Measurements from ENCODE around the gene PIK3R4.

The PIK3R4 gene

DNA sequence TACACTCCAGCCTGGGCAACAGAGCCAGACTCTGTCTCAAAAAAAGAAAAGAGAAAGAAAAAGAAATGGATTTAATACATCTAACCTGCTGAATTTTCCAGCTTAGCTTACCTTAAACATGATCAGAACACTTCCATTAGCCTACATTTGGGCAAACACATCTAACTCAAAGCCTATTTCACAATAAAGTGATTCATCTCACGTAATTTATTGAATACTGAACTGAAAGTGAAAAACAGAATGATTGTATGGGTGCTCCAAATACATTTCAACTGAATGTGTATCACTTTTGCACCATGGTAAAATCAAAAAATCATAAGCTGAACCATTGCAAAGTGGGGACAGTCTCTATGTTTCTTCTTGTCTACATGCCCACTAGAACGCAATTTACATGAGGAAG is 9.0 kb downstream of the PIK3R4 start:
- Histone ChIP-seq H3K4me3 (ENCODE audit: low read depth, low read length) (no peak overlapping the region), H3K18ac (ENCODE audit: low read length) (no peak overlapping the region), H3K4me1 (ENCODE audit: control insufficient read depth in 1 of 2, insufficient read depth in 2 of 2, low read length in 2 of 2) (no peaks in the 10 kb centered on the region), H3K9ac (ENCODE audit: low read length) (no peak overlapping the region), H4K8ac (ENCODE audit: low read depth, low read length) (no peak overlapping the region), H3K79me2 (ENCODE audit: control insufficient read depth, insufficient read depth, low read length, poor library complexity) (no peaks in the 10 kb centered on the region), H3K14ac (ENCODE audit: low read length) (no peak overlapping the region), H2BK5ac (ENCODE audit: low read depth, low read length, poor library complexity) (no peak overlapping the region), H3K27me3 (ENCODE audit: insufficient read depth, low read length) (no peaks in the 10 kb centered on the region), H3K23ac (ENCODE audit: low read length) (no peak overlapping the region), H4K12ac (ENCODE audit: low read depth, low read length) (no peak overlapping the region), H2AK5ac (ENCODE audit: low read length) (no peak overlapping the region), H3K4me2 (ENCODE audit: low read length) (no peak overlapping the region), H2BK12ac (ENCODE audit: low read length) (no peak overlapping the region), H4K91ac (ENCODE audit: low read depth, low read length) (no peak overlapping the region), H3K36me3 (ENCODE audit: control insufficient read depth in 1 of 2, insufficient read depth in 2 of 2, low read length in 2 of 2) (peaks cover 2 to 13% of the 10 kb centered on the region in 2 experiments), H3K9me3 (ENCODE audit: insufficient read depth, low read depth, low read length) (no peaks in the 10 kb centered on the region), H3K79me1 (ENCODE audit: low read length) (no peaks in the 10 kb centered on the region), H3K4ac (ENCODE audit: low read depth, low read length) (no peak overlapping the region), H3K27ac (ENCODE audit: low read depth, low read length) (no peak overlapping the region), H2AFZ (ENCODE audit: insufficient read depth, low read length, poor library complexity) (no peak overlapping the region), H2BK120ac (ENCODE audit: insufficient read depth, low read length, poor library complexity) (no peak overlapping the region)
- WGBS (ENCODE audit: extremely low coverage, insufficient coverage, insufficient read length): no CpG with 5 or more reads among the region's 2 CpGs
- DNase-seq: no peak

DNA sequence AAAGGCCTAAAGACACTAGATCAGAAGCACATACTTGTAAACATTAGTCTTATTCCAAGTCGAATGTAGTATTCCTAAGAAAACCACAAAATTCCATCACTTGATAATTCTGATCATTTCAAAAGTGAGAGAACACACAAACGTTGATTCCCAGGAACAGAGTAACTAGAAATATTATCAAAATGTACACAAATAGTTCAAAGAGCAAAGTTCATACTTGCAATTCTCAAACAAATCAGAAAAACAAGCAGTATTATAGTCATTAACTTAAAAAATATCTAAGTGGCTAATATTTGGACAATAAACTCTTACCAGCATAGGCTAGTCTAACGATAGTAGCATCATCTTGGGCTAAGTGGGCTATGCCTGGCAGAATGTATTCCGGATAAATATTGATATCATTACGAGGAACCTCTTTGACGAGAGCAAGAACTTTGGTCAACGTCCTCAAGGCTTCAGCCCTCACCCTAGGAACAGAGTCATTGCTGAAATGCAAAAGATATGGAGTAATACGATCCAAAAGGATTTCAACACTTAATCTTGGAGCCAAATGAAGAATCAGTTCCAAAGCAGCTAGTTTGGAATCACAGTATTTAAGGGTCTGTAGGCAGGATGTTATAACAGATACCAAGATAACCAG is 13.3 kb downstream of the PIK3R4 start:
- DNase-seq: no peak
- no CpG with 5 or more reads among the region's 8 CpGs for WGBS (ENCODE audit: extremely low coverage, insufficient coverage, insufficient read length)
- no peak overlapping the region for H2BK5ac ChIP-seq (ENCODE audit: low read depth, low read length, poor library complexity)
- no peak overlapping the region for H4K8ac ChIP-seq (ENCODE audit: low read depth, low read length)
- no peak overlapping the region for H2BK120ac ChIP-seq (ENCODE audit: insufficient read depth, low read length, poor library complexity)
- no peaks in the 10 kb centered on the region for H3K79me2 ChIP-seq (ENCODE audit: control insufficient read depth, insufficient read depth, low read length, poor library complexity)
- no peaks in the 10 kb centered on the region for H3K9me3 ChIP-seq (ENCODE audit: insufficient read depth, low read depth, low read length)
- H3K36me3 ChIP-seq (ENCODE audit: control insufficient read depth in 1 of 2, insufficient read depth in 2 of 2, low read length in 2 of 2): peaks cover 0 to 10% of the 10 kb centered on the region in 2 experiments
- no peak overlapping the region for H2BK12ac ChIP-seq (ENCODE audit: low read length)
- H3K79me1 ChIP-seq (ENCODE audit: low read length): no peaks in the 10 kb centered on the region
- no peak overlapping the region for H3K9ac ChIP-seq (ENCODE audit: low read length)
- no peak overlapping the region for H3K4ac ChIP-seq (ENCODE audit: low read depth, low read length)
- no peak overlapping the region for H3K14ac ChIP-seq (ENCODE audit: low read length)
- no peaks in the 10 kb centered on the region for H3K4me1 ChIP-seq (ENCODE audit: control insufficient read depth in 1 of 2, insufficient read depth in 2 of 2, low read length in 2 of 2)
- H3K27ac ChIP-seq (ENCODE audit: low read depth, low read length): no peak overlapping the region
- no peak overlapping the region for H3K4me2 ChIP-seq (ENCODE audit: low read length)
- no peak overlapping the region for H4K91ac ChIP-seq (ENCODE audit: low read depth, low read length)
- H3K18ac ChIP-seq (ENCODE audit: low read length): no peak overlapping the region
- H3K4me3 ChIP-seq (ENCODE audit: low read depth, low read length): no peak overlapping the region
- no peak overlapping the region for H2AK5ac ChIP-seq (ENCODE audit: low read length)
- H4K12ac ChIP-seq (ENCODE audit: low read depth, low read length): no peak overlapping the region
- no peak overlapping the region for H2AFZ ChIP-seq (ENCODE audit: insufficient read depth, low read length, poor library complexity)
- H3K27me3 ChIP-seq (ENCODE audit: insufficient read depth, low read length): no peaks in the 10 kb centered on the region
- no peak overlapping the region for H3K23ac ChIP-seq (ENCODE audit: low read length)

DNA sequence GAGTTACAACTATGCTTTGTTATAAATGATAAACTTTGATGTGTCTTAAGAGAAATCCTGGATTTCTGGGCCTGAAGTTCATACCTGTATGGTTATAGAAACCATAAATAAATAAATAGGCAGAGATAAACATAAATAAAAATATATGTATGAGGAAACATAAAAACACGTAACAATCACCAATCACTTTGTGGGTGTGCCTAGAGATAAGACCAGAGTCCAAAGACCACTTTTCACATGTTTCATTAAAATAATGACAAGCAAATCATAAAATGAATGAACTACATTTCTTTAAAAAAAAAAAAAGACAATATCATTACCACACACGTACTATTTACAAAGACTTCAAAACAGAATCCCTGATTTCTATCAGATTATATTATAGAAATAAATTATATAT is 14.1 kb downstream of the PIK3R4 start:
- Histone ChIP-seq H3K27me3 (ENCODE audit: insufficient read depth, low read length) (no peaks in the 10 kb centered on the region), H3K18ac (ENCODE audit: low read length) (no peak overlapping the region), H3K79me1 (ENCODE audit: low read length) (no peaks in the 10 kb centered on the region), H3K9ac (ENCODE audit: low read length) (no peak overlapping the region), H3K4ac (ENCODE audit: low read depth, low read length) (no peak overlapping the region), H3K4me2 (ENCODE audit: low read length) (no peak overlapping the region), H3K9me3 (ENCODE audit: insufficient read depth, low read depth, low read length) (no peaks in the 10 kb centered on the region), H2BK5ac (ENCODE audit: low read depth, low read length, poor library complexity) (no peak overlapping the region), H2BK12ac (ENCODE audit: low read length) (no peak overlapping the region), H3K4me3 (ENCODE audit: low read depth, low read length) (no peak overlapping the region), H4K12ac (ENCODE audit: low read depth, low read length) (no peak overlapping the region), H2AK5ac (ENCODE audit: low read length) (no peak overlapping the region), H3K79me2 (ENCODE audit: control insufficient read depth, insufficient read depth, low read length, poor library complexity) (no peaks in the 10 kb centered on the region), H3K4me1 (ENCODE audit: control insufficient read depth in 1 of 2, insufficient read depth in 2 of 2, low read length in 2 of 2) (no peaks in the 10 kb centered on the region), H3K23ac (ENCODE audit: low read length) (no peak overlapping the region), H2AFZ (ENCODE audit: insufficient read depth, low read length, poor library complexity) (no peak overlapping the region), H3K36me3 (ENCODE audit: control insufficient read depth in 1 of 2, insufficient read depth in 2 of 2, low read length in 2 of 2) (peaks cover 0 to 10% of the 10 kb centered on the region in 2 experiments), H4K91ac (ENCODE audit: low read depth, low read length) (no peak overlapping the region), H3K14ac (ENCODE audit: low read length) (no peak overlapping the region), H2BK120ac (ENCODE audit: insufficient read depth, low read length, poor library complexity) (no peak overlapping the region), H4K8ac (ENCODE audit: low read depth, low read length) (no peak overlapping the region), H3K27ac (ENCODE audit: low read depth, low read length) (no peak overlapping the region)
- WGBS (ENCODE audit: extremely low coverage, insufficient coverage, insufficient read length): no CpG with 5 or more reads among the region's 2 CpGs
- no peak for DNase-seq

DNA sequence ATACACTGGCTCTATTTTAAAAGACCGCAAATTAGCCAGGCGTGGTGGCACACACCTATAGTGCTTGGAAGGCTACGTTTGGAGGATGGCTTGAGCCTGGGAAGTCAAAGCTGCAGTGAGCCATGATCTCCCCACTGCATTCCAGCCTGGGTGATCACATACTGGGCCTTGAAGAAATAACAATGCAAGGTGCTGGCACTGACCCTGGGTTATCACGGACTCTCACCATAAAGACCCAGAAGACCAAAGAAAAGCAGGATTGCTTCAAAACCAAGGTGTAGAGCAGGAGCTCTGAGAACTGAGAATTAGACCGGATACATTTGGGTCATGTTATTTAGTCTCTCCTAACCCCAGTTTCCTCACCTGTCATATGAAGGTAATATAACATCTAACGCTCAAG is 14.8 kb downstream of the PIK3R4 start:
- no peak for DNase-seq
- no peak overlapping the region for H2BK5ac ChIP-seq (ENCODE audit: low read depth, low read length, poor library complexity)
- no peaks in the 10 kb centered on the region for H3K79me1 ChIP-seq (ENCODE audit: low read length)
- no peak overlapping the region for H3K4ac ChIP-seq (ENCODE audit: low read depth, low read length)
- peaks cover 0 to 8% of the 10 kb centered on the region in 2 experiments for H3K36me3 ChIP-seq (ENCODE audit: control insufficient read depth in 1 of 2, insufficient read depth in 2 of 2, low read length in 2 of 2)
- H2AK5ac ChIP-seq (ENCODE audit: low read length): no peak overlapping the region
- H3K14ac ChIP-seq (ENCODE audit: low read length): no peak overlapping the region
- no peak overlapping the region for H4K12ac ChIP-seq (ENCODE audit: low read depth, low read length)
- WGBS (ENCODE audit: extremely low coverage, insufficient coverage, insufficient read length): no CpG with 5 or more reads among the region's 6 CpGs
- no peak overlapping the region for H2AFZ ChIP-seq (ENCODE audit: insufficient read depth, low read length, poor library complexity)
- H3K23ac ChIP-seq (ENCODE audit: low read length): no peak overlapping the region
- H4K8ac ChIP-seq (ENCODE audit: low read depth, low read length): no peak overlapping the region
- no peaks in the 10 kb centered on the region for H3K27me3 ChIP-seq (ENCODE audit: insufficient read depth, low read length)
- H3K4me3 ChIP-seq (ENCODE audit: low read depth, low read length): no peak overlapping the region
- H4K91ac ChIP-seq (ENCODE audit: low read depth, low read length): no peak overlapping the region
- no peak overlapping the region for H3K27ac ChIP-seq (ENCODE audit: low read depth, low read length)
- H3K18ac ChIP-seq (ENCODE audit: low read length): no peak overlapping the region
- no peaks in the 10 kb centered on the region for H3K9me3 ChIP-seq (ENCODE audit: insufficient read depth, low read depth, low read length)
- no peaks in the 10 kb centered on the region for H3K4me1 ChIP-seq (ENCODE audit: control insufficient read depth in 1 of 2, insufficient read depth in 2 of 2, low read length in 2 of 2)
- no peak overlapping the region for H2BK120ac ChIP-seq (ENCODE audit: insufficient read depth, low read length, poor library complexity)
- H3K79me2 ChIP-seq (ENCODE audit: control insufficient read depth, insufficient read depth, low read length, poor library complexity): no peaks in the 10 kb centered on the region
- no peak overlapping the region for H3K9ac ChIP-seq (ENCODE audit: low read length)
- no peak overlapping the region for H2BK12ac ChIP-seq (ENCODE audit: low read length)
- no peak overlapping the region for H3K4me2 ChIP-seq (ENCODE audit: low read length)
